NCI-H1092 (cell line): ENCODE results near the gene DNAJB5.
"Not testable (repeated sequence)": the region's sequence is repeated elsewhere in the genome, so short reads cannot be mapped to it uniquely, and the experiment has no call there.

ENCODE experiments used
- DNase-seq: peaks from one replicate; lab custom pipeline; 2025; lab: John Stamatoyannopoulos, UW

Gene DNAJB5

GRCh38 chr9:35000535-35001284 lies 11.2 kb downstream of the DNAJB5 start:
- no peak for DNase-seq

GRCh38 chr9:35001285-35001677 lies 11.7 kb downstream of the DNAJB5 start:
- no peak for DNase-seq

GRCh38 chr9:35001803-35002502 lies 12.4 kb downstream of the DNAJB5 start:
- no peak for DNase-seq

- DNase-seq: no peak
Observed at GRCh38 chr9:35002623-35003022, 13.1 kb downstream of the DNAJB5 start.

- not testable (repeated sequence) for DNase-seq
Observed at GRCh38 chr9:35004299-35004698, 14.8 kb downstream of the DNAJB5 start.

GRCh38 chr9:35010351-35010958 lies 20.9 kb downstream of the DNAJB5 start:
- no peak for DNase-seq

GRCh38 chr9:35014517-35014916 lies 25.0 kb downstream of the DNAJB5 start:
- DNase-seq: no peak

- DNase-seq: not testable (repeated sequence)
Observed at GRCh38 chr9:35023443-35023842, 33.9 kb downstream of the DNAJB5 start.

- DNase-seq: no peak
Observed at GRCh38 chr9:35026671-35027070, 37.1 kb downstream of the DNAJB5 start.

GRCh38 chr9:35027374-35027773 lies 37.8 kb downstream of the DNAJB5 start:
- no peak for DNase-seq

- no peak for DNase-seq
Observed at GRCh38 chr9:35027860-35028259, 38.3 kb downstream of the DNAJB5 start.

- no peak for DNase-seq
Observed at GRCh38 chr9:35028341-35028740, 38.8 kb downstream of the DNAJB5 start.

GRCh38 chr9:35029241-35029640 lies 39.7 kb downstream of the DNAJB5 start:
- no peak for DNase-seq

- no peak for DNase-seq
Observed at GRCh38 chr9:35029852-35030251, 40.3 kb downstream of the DNAJB5 start.

- no peak for DNase-seq
Observed at GRCh38 chr9:35033101-35033500, 43.6 kb downstream of the DNAJB5 start.

GRCh38 chr9:35035851-35036701 lies 46.5 kb downstream of the DNAJB5 start:
- DNase-seq: no peak

- no peak for DNase-seq
Observed at GRCh38 chr9:35042081-35042604, 52.6 kb downstream of the DNAJB5 start.

GRCh38 chr9:35042891-35043545 lies 53.5 kb downstream of the DNAJB5 start:
- no peak for DNase-seq

- DNase-seq: no peak
Observed at GRCh38 chr9:35044071-35044470, 54.5 kb downstream of the DNAJB5 start.
